Spleen (tissue), 7 donors: ENCODE measurements around the gene PRDX5.

Experiments used
- CTCF ChIP-seq, 11 experiments: fragments of 200-600 bp in 7 of 11; fragments of 450-650 bp in 4 of 11; sonication (generic) in 4 of 11; IDR thresholded peaks in 8 of 11; conservative IDR thresholded peaks in 3 of 11; 1 replicate in 7 of 11; 2 replicates in 4 of 11; pipeline versions ENCODE4 v1.4.0 to v1.8.0; 2016 to 2021; ENCODE audit warnings: antibody characterized with exemption in 11 of 11, inconsistent platforms in 4 of 11, mild to moderate bottlenecking in 1 of 11
- POLR2A ChIP-seq, 3 donors: fragments of 450-650 bp; IDR thresholded peaks; one replicate each; pipeline ENCODE4 v1.5.1; 2017; ENCODE audit warnings: antibody characterized with exemption in 3 of 3, mild to moderate bottlenecking in 1 of 3
- POLR2AphosphoS5 ChIP-seq, 3 donors: sonication (generic); formaldehyde crosslinking; IDR thresholded peaks; one replicate each; pipeline ENCODE4 v1.5.1; 2017; ENCODE audit warnings: antibody characterized with exemption in 3 of 3
- donor health status: DM: no; HTN: no; CAD: no; lungs with moderate emphysema.
- donor health status: DM: no; HTN: no; CAD: no.
- donor health status: DM: no; HTN: no; CAD: no.

- no peak for TF ChIP-seq CTCF (IDR thresholded peaks at IDR 0.05 in 8 of 11, conservative IDR thresholded peaks at IDR 0.05 in 3 of 11)
- no peak for TF ChIP-seq POLR2AphosphoS5 (IDR thresholded peaks at IDR 0.05)
- no peak for TF ChIP-seq POLR2A (IDR thresholded peaks at IDR 0.05)
Measured at GRCh38 chr11:64323373-64323772, 5.5 kb downstream of the PRDX5 start.
